WTC11 (cell line): Measurements from ENCODE around the gene PMF1. TPM values are rescaled to one million over a fixed set of nuclear protein-coding genes. Genes with fewer than 3 reads are reported as not detected.
A peak's percentile ranks its signal among the peaks of the same experiment; 100 is the strongest.

Experiments
- AR ChIP-seq: fragments of 250-450 bp; sonication (Bioruptor Pico); IDR thresholded peaks from 2 replicates; pipeline ENCODE4 v1.9.0; 2021; ENCODE audit warnings: mild to moderate bottlenecking
- ARID4B ChIP-seq: sonication (generic); formaldehyde crosslinking; IDR thresholded peaks from 2 replicates; pipeline ENCODE4 v1.8.0; 2023; ENCODE audit warnings: missing genetic modification reagents, mild to moderate bottlenecking, borderline replicate concordance
- ATF1 ChIP-seq: sonication (generic); formaldehyde crosslinking; IDR thresholded peaks from 2 replicates; pipeline ENCODE4 v1.8.1; 2023; ENCODE audit warnings: mild to moderate bottlenecking, moderate library complexity, missing genetic modification reagents
- ATF2 ChIP-seq: sonication (generic); formaldehyde crosslinking; IDR thresholded peaks from 2 replicates; pipeline ENCODE4 v1.8.1; 2022; ENCODE audit warnings: low read depth, missing genetic modification reagents, borderline replicate concordance
- ATF3 ChIP-seq: sonication (generic); formaldehyde crosslinking; conservative IDR thresholded peaks from 2 replicates; pipeline ENCODE4 v1.8.1; 2022; ENCODE audit warnings: mild to moderate bottlenecking, missing genetic modification reagents
- ATF6 ChIP-seq: sonication (generic); formaldehyde crosslinking; IDR thresholded peaks from 2 replicates; pipeline ENCODE4 v1.8.1; 2023; ENCODE audit warnings: mild to moderate bottlenecking, missing genetic modification reagents
- CTCF ChIP-seq: fragments of 200-600 bp; IDR thresholded peaks from 2 replicates; pipeline ENCODE4 v1.8.0; 2022; ENCODE audit warnings: antibody characterized with exemption
- ELF4 ChIP-seq: sonication (generic); formaldehyde crosslinking; IDR thresholded peaks from 2 replicates; pipeline ENCODE4 v1.8.1; 2022; ENCODE audit warnings: low read depth, mild to moderate bottlenecking, moderate library complexity, missing genetic modification reagents
- ETV6 ChIP-seq: sonication (generic); formaldehyde crosslinking; IDR thresholded peaks from 2 replicates; pipeline ENCODE4 v1.8.1; 2022; ENCODE audit warnings: mild to moderate bottlenecking, missing genetic modification reagents
- GTF2I ChIP-seq: fragments of 250-450 bp; sonication (Bioruptor Pico); conservative IDR thresholded peaks from 2 replicates; pipeline ENCODE4 v1.4.0; 2021; ENCODE audit warnings: mild to moderate bottlenecking
- NR3C1 ChIP-seq: sonication (generic); formaldehyde crosslinking; conservative IDR thresholded peaks from 2 replicates; pipeline ENCODE4 v1.8.1; 2023; ENCODE audit warnings: low read depth, mild to moderate bottlenecking, missing genetic modification reagents
- OVOL2 ChIP-seq: fragments of 250-450 bp; sonication (Bioruptor Pico); IDR thresholded peaks from 2 replicates; pipeline ENCODE4 v1.9.0; 2021; ENCODE audit warnings: mild to moderate bottlenecking, borderline replicate concordance
- PRDM15 ChIP-seq: sonication (generic); formaldehyde crosslinking; IDR thresholded peaks from 2 replicates; pipeline ENCODE4 v1.8.0; 2022; ENCODE audit warnings: missing genetic modification reagents
- SMAD4 ChIP-seq: sonication (generic); formaldehyde crosslinking; IDR thresholded peaks from 2 replicates; pipeline ENCODE4 v1.8.0; 2022; ENCODE audit warnings: mild to moderate bottlenecking, missing genetic modification reagents
- SOX15 ChIP-seq: fragments of 250-450 bp; sonication (Bioruptor Pico); IDR thresholded peaks from 2 replicates; pipeline ENCODE4 v1.9.0; 2021; ENCODE audit warnings: mild to moderate bottlenecking
- ZNF532 ChIP-seq: fragments of 250-450 bp; sonication (Bioruptor Pico); IDR thresholded peaks from 2 replicates; pipeline ENCODE4 v1.9.0; 2021; ENCODE audit warnings: mild to moderate bottlenecking, borderline replicate concordance
- total RNA-seq: library from RNA; stranded (reverse); gene quantifications from 3 replicates; pipeline ENCODE4 v1.2.3, GENCODE V29; 2021

PMF1 gene
- total RNA-seq, 1 experiment from 2014 or later: 129 TPM

GRCh38 chr1:156245451-156246232 lies 32.8 kb downstream of the PMF1 start (continued):
- TF ChIP-seq AR (no peak), PRDM15 (CRISPR knock-in tag) (peak; percentile 56), SOX15 (CRISPR knock-in tag) (no peak), ATF6 (CRISPR knock-in tag) (no peak), ATF1 (peak; percentile 85; the same call in 1 of the 2 replicates), SMAD4 (CRISPR knock-in tag) (no peak), ATF2 (no peak), ZNF532 (no peak), ETV6 (no peak), ELF4 (0 out of 2 replicates have a peak, but pooled peaks have one; percentile 59), NR3C1 (CRISPR knock-in tag) (0 out of 2 replicates have a peak, but pooled peaks have one; percentile 69), OVOL2 (CRISPR knock-in tag) (no peak), ATF3 (CRISPR knock-in tag) (no peak), ARID4B (CRISPR knock-in tag) (peak; percentile 90; the same call in 1 of the 2 replicates), GTF2I (CRISPR knock-in tag) (no peak), CTCF (no peak)
